T-helper 1 cell treated with Interleukin-12 subunit alpha and Interleukin-12 subunit beta and Interleukin-4 antibody, amounts not matched to agents 30 ng/mL and 1 ng/mL, for 36 hours (primary cell): ENCODE data around the gene PPIB. TPM values are rescaled to one million over a fixed set of nuclear protein-coding genes. Genes with fewer than 3 reads are reported as not detected.

Experiments
- intact Hi-C: fragments of 100-400 bp; cut with micrococcal nuclease; formaldehyde crosslinking; loops from one replicate; pipeline ENCODE4 v1.15.1; 2024
- total RNA-seq: library from RNA; stranded (reverse); gene quantifications from 2 replicates; pipeline ENCODE4 v1.2.3, GENCODE V29; 2022

Gene PPIB
- total RNA-seq, 1 donor from 2014 or later = 541 TPM

DNA sequence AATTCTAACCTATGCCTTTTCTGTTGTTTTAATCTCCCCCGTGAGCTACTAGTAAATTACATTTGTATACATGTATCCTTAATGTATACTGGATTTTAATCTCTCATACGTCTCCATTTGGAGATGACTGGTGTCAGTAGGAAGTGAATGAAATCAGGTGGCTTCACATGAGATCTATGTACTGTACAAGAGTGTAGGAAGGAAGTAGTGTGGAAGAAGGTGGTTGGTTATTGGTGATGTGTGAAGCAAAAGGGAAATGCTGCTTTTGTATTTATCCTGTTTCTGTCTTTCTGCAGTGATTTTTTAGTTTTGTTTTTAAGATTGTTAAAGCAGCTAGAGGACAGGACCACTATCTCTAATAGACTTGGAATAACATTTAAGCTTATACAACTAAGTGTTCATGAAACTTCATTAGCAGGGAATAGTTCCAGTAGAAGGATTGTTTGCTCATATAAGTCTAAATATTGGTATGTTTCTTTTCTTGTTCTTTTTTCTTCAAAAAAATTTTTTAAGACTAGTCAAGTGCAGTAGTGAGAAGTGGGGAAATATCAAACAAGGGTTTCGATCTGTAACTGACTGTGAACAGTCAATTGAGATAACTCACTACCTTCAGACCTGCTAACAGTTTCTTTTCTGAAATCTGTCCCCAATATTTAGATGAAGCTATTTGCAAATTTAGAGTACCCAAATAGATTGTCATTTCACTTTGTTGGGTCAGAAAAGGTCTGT is 51.7 kb downstream of the PPIB start:
- intact Hi-C loops = loop anchor here (5.0 kb wide), 1 partner anchor 41 kb away; the partner anchor contains the start of gene SNX22

DNA sequence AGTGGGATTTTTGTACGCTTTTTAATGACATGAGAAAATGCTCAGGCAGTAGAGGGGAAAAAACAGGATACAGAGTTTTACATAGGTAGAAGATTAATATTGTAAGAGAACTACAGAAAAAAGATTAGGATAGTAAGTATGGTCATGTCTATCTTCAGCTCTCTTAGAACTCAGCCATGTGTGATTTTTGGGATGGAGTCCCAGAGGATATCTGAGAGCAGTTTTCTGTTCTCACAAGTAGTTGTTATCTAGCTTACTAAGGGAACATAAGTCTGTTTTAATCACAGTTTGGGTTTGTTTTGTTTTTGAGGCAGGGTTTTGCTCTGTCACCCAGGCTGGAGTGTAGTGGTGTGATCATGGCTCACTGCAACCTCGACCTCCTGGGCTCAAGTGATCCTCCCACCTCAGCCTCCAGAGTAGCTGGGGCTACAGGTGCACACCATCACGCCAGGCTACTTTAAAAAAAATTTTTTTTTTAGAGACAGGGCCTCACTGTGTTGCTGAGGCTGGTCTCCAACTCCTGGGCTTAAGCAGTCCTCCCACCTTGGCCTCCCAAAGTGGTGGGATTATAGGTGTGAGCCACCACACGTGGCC is 52.6 kb downstream of the PPIB start:
- intact Hi-C loops = loop anchor here (5.0 kb wide), 1 partner anchor 42 kb away; the partner anchor contains the start of gene SNX22

- intact Hi-C loops = no loop called here
Measured at GRCh38 chr15:64107337-64107736, 55.5 kb downstream of the PPIB start.

Other genes with a start within 250 kb of the PPIB start
- gene DAPK2, start 116.5 kb downstream of the PPIB start, total RNA-seq = 21.5 and 23.0 TPM in 2 replicates
- 58.7 and 64.2 TPM in 2 replicates for gene CIAO2A, start 69.2 kb downstream of the PPIB start, total RNA-seq
- gene SNX1, start 67.0 kb downstream of the PPIB start, total RNA-seq = 142 and 146 TPM in 2 replicates
- 0.37 and 0.51 TPM in 2 replicates for gene SNX22, start 11.3 kb downstream of the PPIB start, total RNA-seq
- 30.1 and 32.8 TPM in 2 replicates for gene CSNK1G1, start 193.2 kb upstream of the PPIB start, total RNA-seq
- gene PCLAF, start 218.4 kb upstream of the PPIB start, total RNA-seq = 68.1 and 69.5 TPM in 2 replicates
- gene TRIP4, start 224.8 kb upstream of the PPIB start, total RNA-seq = 32.0 and 32.8 TPM in 2 replicates